ENCODE data around the gene FGF21. TPM values are rescaled to one million over a fixed set of nuclear protein-coding genes. Genes with fewer than 3 reads are reported as not detected.

The FGF21 gene
- total RNA-seq, 1 experiment from 2014 or later: not detected

GRCh38 chr19:48722196-48722708 lies 33.1 kb upstream of the FGF21 start:
- Histone ChIP-seq H3K4me3 (ENCODE audit: low read length) (no peak overlapping the region), H3K9ac (ENCODE audit: low read length) (no peak overlapping the region), H3K27ac (ENCODE audit: low read length) (no peak overlapping the region), H4K20me1 (ENCODE audit: insufficient read depth, low read depth, low read length) (no peaks in the 10 kb centered on the region), H3K4me1 (ENCODE audit: low read length) (peaks cover 11% of the 10 kb centered on the region), H3K4me2 (ENCODE audit: low read depth, low read length, poor library complexity, severe bottlenecking) (no peak overlapping the region), H3K9me2 (replicated peaks; ENCODE audit: insufficient read depth, low read length) (no peaks in the 10 kb centered on the region), H3K9me3 (ENCODE audit: low read length) (peaks cover 10% of the 10 kb centered on the region), H3K79me2 (ENCODE audit: low read length) (no peaks in the 10 kb centered on the region), H2AFZ (ENCODE audit: low read length) (no peak overlapping the region), H3K36me3 (ENCODE audit: insufficient read depth, low read length) (no peaks in the 10 kb centered on the region), H3K27me3 (ENCODE audit: low read length) (no peaks in the 10 kb centered on the region)
- no peak for DNase-seq

DNA sequence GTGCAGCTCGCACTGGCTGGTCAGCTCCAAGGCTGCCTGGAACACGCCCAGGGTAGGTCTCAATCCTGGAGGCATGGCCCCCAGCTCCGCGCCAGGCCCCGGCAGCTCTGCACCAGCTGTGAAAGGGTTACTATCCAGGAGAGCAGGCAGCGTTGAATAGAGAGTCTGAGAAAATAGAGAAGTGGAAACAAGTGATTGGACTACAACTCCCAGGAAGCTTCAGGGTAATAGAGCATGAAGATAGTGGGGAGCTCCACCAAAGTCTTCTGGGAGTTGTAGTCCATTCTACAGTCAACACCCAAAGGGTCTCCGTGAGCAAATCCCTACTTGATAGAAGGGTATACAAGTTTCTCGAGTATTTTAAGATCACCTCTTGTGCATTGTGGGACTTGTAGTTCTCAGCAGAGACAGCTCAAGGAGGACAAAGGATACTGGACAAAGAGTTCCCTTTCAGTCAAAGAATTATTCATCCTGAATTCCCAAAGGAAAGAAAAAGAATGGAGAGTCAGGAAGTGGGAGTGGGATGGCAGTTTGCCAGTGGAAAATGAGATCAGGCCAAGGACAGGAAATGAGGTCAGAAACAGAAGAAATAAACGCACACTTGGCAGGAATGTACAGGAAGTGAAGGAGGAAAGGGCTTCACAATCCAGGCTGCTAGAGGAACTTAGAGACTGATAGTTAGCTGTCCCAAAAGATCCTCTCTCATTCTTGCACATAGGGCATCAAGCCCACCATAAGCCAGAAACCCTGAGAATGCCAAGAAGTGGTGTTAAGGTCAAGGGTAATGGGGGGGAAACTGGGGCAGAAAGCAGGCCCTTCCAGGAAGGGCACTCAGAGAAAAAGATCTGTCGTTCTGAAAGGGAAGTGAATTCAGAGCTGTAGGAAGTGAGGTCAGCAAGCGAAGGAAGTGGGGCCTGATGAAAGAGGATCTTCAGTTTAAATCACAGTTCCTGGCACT lies 30.2 kb upstream of the FGF21 start:
- Histone ChIP-seq H3K27ac (ENCODE audit: low read length) (no peak overlapping the region), H3K4me2 (ENCODE audit: low read depth, low read length, poor library complexity, severe bottlenecking) (no peak overlapping the region), H2AFZ (ENCODE audit: low read length) (peak overlapping the region; percentile 66)

GRCh38 chr19:48726556-48726955 lies 28.8 kb upstream of the FGF21 start:
- no peaks in the 10 kb centered on the region; the same call in 1 of the 2 replicates for H3K4me1 ChIP-seq (ENCODE audit: low read length)
- no peaks in the 10 kb centered on the region for H3K27me3 ChIP-seq (ENCODE audit: low read length)
- no peaks in the 10 kb centered on the region for H3K36me3 ChIP-seq (ENCODE audit: insufficient read depth, low read length)
- no peak overlapping the region for H3K4me2 ChIP-seq (ENCODE audit: low read depth, low read length, poor library complexity, severe bottlenecking)
- H2AFZ ChIP-seq (ENCODE audit: low read length): peak overlapping the region; percentile 57
- H3K27ac ChIP-seq (ENCODE audit: low read length): no peak overlapping the region
- H3K9me3 ChIP-seq (ENCODE audit: low read length): peaks cover 10% of the 10 kb centered on the region
- H3K4me3 ChIP-seq (ENCODE audit: low read length): peak overlapping the region; percentile 23; the same call in 1 of the 2 replicates
- peak; percentile 88 for DNase-seq
- no peaks in the 10 kb centered on the region for H3K79me2 ChIP-seq (ENCODE audit: low read length)
- H3K9ac ChIP-seq (ENCODE audit: low read length): no peak overlapping the region
- H4K20me1 ChIP-seq (ENCODE audit: insufficient read depth, low read depth, low read length): no peaks in the 10 kb centered on the region
- no peaks in the 10 kb centered on the region for H3K9me2 ChIP-seq (replicated peaks; ENCODE audit: insufficient read depth, low read length)

More for the DNA sequence above, 30.2 kb upstream of the FGF21 start:
- no peaks in the 10 kb centered on the region for H3K27me3 ChIP-seq (ENCODE audit: low read length)
- peaks cover 8% of the 10 kb centered on the region for H3K4me1 ChIP-seq (ENCODE audit: low read length)
- H3K4me3 ChIP-seq (ENCODE audit: low read length): 0 out of 2 replicates have a peak overlapping the region, but pooled peaks have one; percentile 8
- peak; percentile 84 for DNase-seq
- H3K9me2 ChIP-seq (replicated peaks; ENCODE audit: insufficient read depth, low read length): no peaks in the 10 kb centered on the region
- no peaks in the 10 kb centered on the region for H4K20me1 ChIP-seq (ENCODE audit: insufficient read depth, low read depth, low read length)
- no peaks in the 10 kb centered on the region for H3K79me2 ChIP-seq (ENCODE audit: low read length)
- no peaks in the 10 kb centered on the region for H3K36me3 ChIP-seq (ENCODE audit: insufficient read depth, low read length)
- H3K9ac ChIP-seq (ENCODE audit: low read length): no peak overlapping the region
- H3K9me3 ChIP-seq (ENCODE audit: low read length): peaks cover 10% of the 10 kb centered on the region

DNA sequence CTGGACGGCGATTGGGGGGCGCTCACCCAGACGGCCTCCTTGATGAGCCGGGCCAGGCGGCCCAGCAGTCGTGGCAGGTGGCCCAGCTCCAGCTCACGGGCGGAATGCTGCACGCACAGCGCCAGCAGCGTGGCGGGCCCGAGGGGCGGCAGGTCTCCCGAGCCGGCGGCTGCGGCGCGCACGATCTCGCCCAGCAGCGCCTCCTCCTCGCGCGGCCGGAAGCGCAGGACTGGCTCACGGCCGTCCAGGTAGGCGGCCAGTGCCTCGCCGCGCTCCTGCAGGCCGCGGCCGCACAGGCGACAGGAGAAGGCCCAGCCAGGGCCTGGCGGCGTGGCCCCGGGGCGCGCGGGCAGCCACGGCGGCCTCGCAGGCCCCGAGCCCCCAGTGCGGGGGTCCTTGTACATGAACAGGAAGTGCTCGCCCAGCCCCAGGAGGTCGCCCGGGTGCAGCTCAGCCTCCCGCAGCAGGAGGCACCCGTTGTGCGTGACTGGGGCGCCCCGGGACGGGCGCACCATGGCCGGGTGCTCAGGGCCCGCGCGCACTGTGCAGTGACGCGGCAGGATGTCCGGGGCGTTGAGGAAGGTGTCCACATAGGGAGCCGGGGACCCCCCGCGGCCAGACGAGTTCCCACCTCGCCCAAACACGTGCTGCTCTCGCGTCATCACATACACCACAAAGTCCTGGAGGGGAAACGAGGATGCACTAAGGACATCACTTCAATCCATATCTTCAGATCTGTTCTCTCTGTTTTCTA lies 26.2 kb upstream of the FGF21 start:
- Histone ChIP-seq H3K27me3 (ENCODE audit: low read length) (no peaks in the 10 kb centered on the region), H3K9me3 (ENCODE audit: low read length) (peaks cover 10% of the 10 kb centered on the region), H2AFZ (ENCODE audit: low read length) (no peak overlapping the region), H3K79me2 (ENCODE audit: low read length) (no peaks in the 10 kb centered on the region), H3K9ac (ENCODE audit: low read length) (no peak overlapping the region), H3K27ac (ENCODE audit: low read length) (no peak overlapping the region), H3K36me3 (ENCODE audit: insufficient read depth, low read length) (no peaks in the 10 kb centered on the region), H3K9me2 (replicated peaks; ENCODE audit: insufficient read depth, low read length) (no peaks in the 10 kb centered on the region), H3K4me1 (ENCODE audit: low read length) (no peaks in the 10 kb centered on the region; the same call in 1 of the 2 replicates), H3K4me2 (ENCODE audit: low read depth, low read length, poor library complexity, severe bottlenecking) (no peak overlapping the region), H3K4me3 (ENCODE audit: low read length) (no peak overlapping the region), H4K20me1 (ENCODE audit: insufficient read depth, low read depth, low read length) (no peaks in the 10 kb centered on the region)
- DNase-seq: no peak

GRCh38 chr19:48731452-48731851 lies 23.9 kb upstream of the FGF21 start:
- Histone ChIP-seq H3K36me3 (ENCODE audit: insufficient read depth, low read length) (no peaks in the 10 kb centered on the region), H3K27ac (ENCODE audit: low read length) (no peak overlapping the region), H3K4me1 (ENCODE audit: low read length) (no peaks in the 10 kb centered on the region; the same call in 1 of the 2 replicates), H4K20me1 (ENCODE audit: insufficient read depth, low read depth, low read length) (no peaks in the 10 kb centered on the region), H3K9me2 (replicated peaks; ENCODE audit: insufficient read depth, low read length) (no peaks in the 10 kb centered on the region), H3K4me3 (ENCODE audit: low read length) (no peak overlapping the region), H3K79me2 (ENCODE audit: low read length) (no peaks in the 10 kb centered on the region), H3K9ac (ENCODE audit: low read length) (no peak overlapping the region), H2AFZ (ENCODE audit: low read length) (no peak overlapping the region), H3K27me3 (ENCODE audit: low read length) (no peaks in the 10 kb centered on the region), H3K9me3 (ENCODE audit: low read length) (peaks cover 3% of the 10 kb centered on the region; the same call in 1 of the 2 replicates), H3K4me2 (ENCODE audit: low read depth, low read length, poor library complexity, severe bottlenecking) (no peak overlapping the region)
- DNase-seq: no peak

- Histone ChIP-seq H3K4me2 (ENCODE audit: low read depth, low read length, poor library complexity, severe bottlenecking) (no peak overlapping the region), H3K27ac (ENCODE audit: low read length) (no peak overlapping the region), H3K27me3 (ENCODE audit: low read length) (no peaks in the 10 kb centered on the region), H3K9me2 (replicated peaks; ENCODE audit: insufficient read depth, low read length) (no peaks in the 10 kb centered on the region), H3K36me3 (ENCODE audit: insufficient read depth, low read length) (no peaks in the 10 kb centered on the region), H4K20me1 (ENCODE audit: insufficient read depth, low read depth, low read length) (no peaks in the 10 kb centered on the region), H3K9ac (ENCODE audit: low read length) (no peak overlapping the region), H2AFZ (ENCODE audit: low read length) (no peak overlapping the region), H3K4me3 (ENCODE audit: low read length) (no peak overlapping the region), H3K79me2 (ENCODE audit: low read length) (no peaks in the 10 kb centered on the region), H3K9me3 (ENCODE audit: low read length) (no peaks in the 10 kb centered on the region), H3K4me1 (ENCODE audit: low read length) (peaks cover 3% of the 10 kb centered on the region; the same call in 1 of the 2 replicates)
- no peak for DNase-seq
Observed at GRCh38 chr19:48734625-48735024, 20.7 kb upstream of the FGF21 start.

DNA sequence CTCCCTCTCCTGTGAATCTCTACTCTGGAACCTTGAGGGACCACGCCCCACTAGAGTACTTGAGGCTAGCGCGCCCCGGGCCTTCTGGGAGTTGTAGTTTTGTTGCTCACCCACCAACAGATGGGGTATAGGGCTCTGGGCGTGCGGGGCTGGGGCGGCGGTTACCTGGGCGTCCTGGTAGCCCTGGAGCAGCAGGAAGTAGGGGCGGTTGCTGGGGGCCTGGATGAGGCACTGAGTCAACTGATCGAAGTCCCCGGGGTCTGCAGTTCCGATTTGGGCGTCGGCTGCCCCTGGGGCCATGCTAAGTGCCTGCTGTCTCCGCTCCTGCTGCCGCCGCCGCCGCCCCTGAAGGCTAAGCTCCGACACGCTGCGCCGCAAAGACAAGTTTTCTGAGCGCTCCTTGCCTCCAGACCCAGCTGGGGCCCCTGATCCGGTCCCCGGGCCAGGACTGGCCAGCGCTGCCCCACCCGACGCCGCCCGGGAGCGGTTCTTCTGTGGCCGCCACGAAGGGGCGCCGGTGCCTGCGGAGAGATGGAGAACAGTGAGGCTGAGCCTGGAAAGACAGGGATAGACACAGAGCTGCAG lies 20.2 kb upstream of the FGF21 start:
- no peak overlapping the region for H3K4me2 ChIP-seq (ENCODE audit: low read depth, low read length, poor library complexity, severe bottlenecking)
- no peak overlapping the region for H3K9ac ChIP-seq (ENCODE audit: low read length)
- no peak overlapping the region for H3K27ac ChIP-seq (ENCODE audit: low read length)
- no peak overlapping the region for H2AFZ ChIP-seq (ENCODE audit: low read length)
- no peaks in the 10 kb centered on the region for H3K36me3 ChIP-seq (ENCODE audit: insufficient read depth, low read length)
- peaks cover 3% of the 10 kb centered on the region; the same call in 1 of the 2 replicates for H3K4me1 ChIP-seq (ENCODE audit: low read length)
- H3K9me2 ChIP-seq (replicated peaks; ENCODE audit: insufficient read depth, low read length): no peaks in the 10 kb centered on the region
- H3K79me2 ChIP-seq (ENCODE audit: low read length): no peaks in the 10 kb centered on the region
- no peaks in the 10 kb centered on the region for H3K27me3 ChIP-seq (ENCODE audit: low read length)
- no peaks in the 10 kb centered on the region for H4K20me1 ChIP-seq (ENCODE audit: insufficient read depth, low read depth, low read length)
- no peaks in the 10 kb centered on the region for H3K9me3 ChIP-seq (ENCODE audit: low read length)
- DNase-seq: no peak
- H3K4me3 ChIP-seq (ENCODE audit: low read length): no peak overlapping the region
